Stimulated activated CD4-positive, alpha-beta T cell treated with anti-CD3 and anti-CD28 coated beads, Interleukin-1b, Interleukin-23, amount 100 ng/mL, for 24 hours (primary cell): ENCODE measurements around the gene FMO4.
"Not testable (repeated sequence)": the region's sequence is repeated elsewhere in the genome, so short reads cannot be mapped to it uniquely, and the experiment has no call there.

Experiments
- DNase-seq, 4 experiments: peaks; one replicate each; pipeline ENCODE4 v3.0.0-alpha.2; 2020; ENCODE audit warnings: low read depth in 4 of 4, low spot score in 1 of 4

The FMO4 gene

DNA sequence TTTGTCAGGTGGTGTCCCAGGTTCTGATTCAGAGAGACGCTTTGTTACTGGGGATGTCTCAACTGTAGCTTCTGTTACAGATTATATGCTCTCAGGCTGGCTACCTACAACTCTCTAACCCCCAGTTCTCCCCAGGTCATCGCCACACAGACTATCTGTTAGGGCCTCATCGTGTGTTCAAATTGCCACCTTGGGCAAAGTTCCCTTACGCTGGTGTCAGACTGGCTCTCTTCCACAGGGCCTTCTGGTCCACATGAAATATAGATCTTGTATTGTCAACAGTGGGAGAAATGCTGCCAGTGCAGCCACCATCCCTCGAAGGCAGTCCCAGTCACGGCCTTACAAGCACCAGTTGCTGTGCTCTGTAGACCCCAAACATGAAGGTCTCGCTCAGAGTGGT, 15.3 kb downstream of the FMO4 start:
- DNase-seq: no peak

- no peak for DNase-seq
These were observed 20.1 kb downstream of the FMO4 start for GRCh38 chr1:171334024-171334640.

DNA sequence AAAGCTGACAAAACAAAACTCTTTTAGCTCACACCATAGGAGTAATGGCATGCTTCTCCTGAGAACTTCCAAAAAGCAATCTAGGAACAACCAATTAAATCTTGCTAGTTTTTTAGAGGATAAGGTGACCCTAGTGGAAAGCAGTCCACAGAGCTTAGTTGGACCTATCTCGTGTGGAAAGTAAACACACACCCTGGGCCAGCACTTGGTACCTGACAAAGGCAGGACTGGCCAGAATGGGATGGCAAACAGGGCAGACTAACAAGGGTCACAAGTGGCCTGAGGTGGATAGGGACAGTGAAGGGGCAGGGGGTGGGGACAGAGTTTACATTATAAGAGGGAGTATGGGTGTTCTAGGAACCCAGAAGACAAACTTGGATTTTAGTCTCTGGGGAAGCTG, 22.0 kb downstream of the FMO4 start:
- DNase-seq: no peak

DNA sequence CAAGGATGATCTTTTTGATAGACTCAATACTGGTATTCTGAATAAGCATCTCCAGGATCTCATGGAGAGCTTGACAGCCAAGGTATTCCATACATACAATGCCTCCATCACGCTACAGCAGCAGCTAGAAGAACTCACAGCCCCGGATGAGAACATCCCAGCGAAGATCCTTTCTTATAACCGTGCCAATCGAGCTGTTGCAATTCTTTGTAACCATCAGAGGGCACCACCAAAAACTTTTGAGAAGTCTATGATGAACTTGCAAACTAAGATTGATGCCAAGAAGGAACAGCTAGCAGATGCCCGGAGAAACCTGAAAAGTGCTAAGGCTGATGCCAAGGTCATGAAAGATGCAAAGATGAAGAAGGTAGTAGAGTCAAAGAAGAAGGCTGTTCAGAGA, 25.4 kb downstream of the FMO4 start:
- not testable (repeated sequence) for DNase-seq

DNA sequence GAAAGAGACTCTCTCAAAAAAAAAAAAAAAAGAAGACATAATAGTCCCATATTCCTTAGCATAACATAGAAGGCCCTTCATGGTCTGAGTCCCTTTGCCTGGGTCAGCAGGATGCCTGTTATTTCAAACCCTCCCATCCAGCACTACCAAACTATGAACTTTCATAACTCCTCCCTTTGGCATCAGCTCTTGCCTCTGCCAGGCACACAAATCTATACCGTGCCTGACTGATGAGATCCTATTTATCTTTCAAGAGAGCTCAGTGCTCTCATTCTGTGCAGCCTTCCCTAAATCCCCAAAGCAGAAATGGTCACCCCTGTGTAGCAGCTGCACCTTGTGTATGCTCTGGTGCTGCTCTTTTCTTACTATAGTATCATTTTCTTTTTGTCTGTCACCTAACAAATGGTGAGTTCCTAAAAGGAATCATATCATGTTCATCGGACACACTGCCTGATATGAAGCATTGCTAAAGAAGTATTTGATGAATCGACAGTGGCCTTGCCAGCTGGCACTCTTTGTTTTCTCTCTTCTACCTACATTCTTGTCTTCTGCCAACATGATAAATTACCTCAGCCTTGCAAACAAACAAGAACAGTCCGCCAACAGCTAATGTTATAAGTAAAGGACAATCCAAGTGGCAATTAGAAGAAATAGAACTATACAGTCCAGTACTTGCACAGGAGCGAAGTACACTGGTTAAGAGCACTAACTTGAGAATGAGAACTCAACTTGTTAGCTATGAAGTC, 29.9 kb downstream of the FMO4 start:
- DNase-seq: no peak

GRCh38 chr1:171344473-171344820, 30.5 kb downstream of the FMO4 start:
- DNase-seq: no peak

- no peak for DNase-seq
These were observed 31.6 kb downstream of the FMO4 start for GRCh38 chr1:171345536-171345935.

DNA sequence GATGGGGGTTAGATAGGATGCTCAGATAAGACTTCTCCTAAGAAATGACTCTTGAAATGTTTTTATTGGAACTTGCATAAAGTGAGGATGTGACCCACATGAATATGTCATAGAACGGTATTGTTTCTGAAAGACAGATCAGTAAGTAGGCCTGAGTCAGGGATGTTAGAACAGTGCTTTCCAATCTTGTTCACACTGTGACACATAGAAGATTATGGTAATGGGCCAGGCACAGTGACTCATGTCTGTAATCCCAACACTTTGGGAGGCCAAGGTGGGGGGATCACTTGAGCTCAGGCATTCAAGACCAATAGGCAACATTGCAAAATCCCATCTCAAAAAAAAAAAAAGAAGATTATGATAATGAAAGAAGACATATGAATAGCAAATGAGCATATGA, 32.9 kb downstream of the FMO4 start:
- DNase-seq: no peak

GRCh38 chr1:171350594-171350993, 36.6 kb downstream of the FMO4 start:
- no peak for DNase-seq

DNA sequence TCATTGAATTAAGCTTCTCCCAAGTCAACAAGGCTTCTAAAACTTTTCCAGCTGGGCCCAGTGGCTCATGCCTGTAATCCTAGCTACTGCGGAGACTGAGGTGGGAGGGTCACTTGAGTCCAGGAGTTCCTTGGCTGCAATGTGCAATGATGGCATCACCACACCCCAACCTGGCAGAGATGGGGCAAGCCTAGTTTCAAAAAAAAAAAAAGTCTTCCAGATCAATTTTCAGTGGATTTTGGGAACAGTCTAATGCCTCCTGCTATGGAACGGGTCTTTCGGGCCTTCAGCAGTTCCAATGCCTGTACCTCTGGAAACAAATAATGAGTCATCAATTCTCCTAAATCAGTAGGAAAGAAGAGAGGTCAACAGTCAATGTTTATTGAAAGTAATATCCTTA, 38.0 kb downstream of the FMO4 start:
- no peak for DNase-seq

GRCh38 chr1:171352554-171352953, 38.6 kb downstream of the FMO4 start:
- DNase-seq: no peak

DNA sequence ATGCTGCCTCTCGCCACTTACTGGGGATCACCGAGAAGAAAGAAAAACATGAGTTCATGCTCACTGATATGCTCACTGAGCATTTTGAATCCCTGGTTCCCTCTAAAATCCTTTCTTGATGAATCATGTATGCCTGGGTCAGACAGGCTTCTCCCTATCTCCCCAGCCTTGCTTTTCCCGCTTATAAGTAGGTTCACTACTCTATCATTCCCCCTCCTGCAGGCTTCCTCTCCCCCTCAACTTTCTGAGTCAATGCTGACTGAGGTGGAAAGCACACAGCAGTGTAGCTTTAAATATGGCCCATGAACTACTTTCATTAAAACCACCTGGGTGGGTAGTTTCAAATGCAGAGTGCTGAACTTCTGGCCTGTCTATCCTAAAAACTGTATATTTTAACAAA, 41.7 kb downstream of the FMO4 start:
- no peak for DNase-seq

DNA sequence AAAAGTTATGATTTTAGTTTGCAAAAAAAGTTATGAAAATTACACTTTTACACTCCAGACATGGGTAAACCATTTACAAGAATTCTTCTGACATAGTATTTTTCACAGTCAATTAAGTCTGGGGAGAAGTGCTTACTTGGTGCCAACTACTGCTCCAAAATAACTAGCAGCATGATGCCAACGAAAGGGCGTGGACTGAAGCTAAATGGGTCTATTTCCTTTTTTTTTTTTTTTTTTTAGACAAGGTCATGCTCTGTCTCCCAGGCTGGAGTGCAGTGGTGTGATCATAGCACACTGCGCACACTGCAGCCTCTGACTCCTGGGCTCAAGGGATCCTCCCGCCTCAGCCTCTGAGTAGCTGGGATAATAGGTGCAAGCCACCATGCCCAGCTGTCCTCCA, 43.2 kb downstream of the FMO4 start:
- no peak for DNase-seq

DNA sequence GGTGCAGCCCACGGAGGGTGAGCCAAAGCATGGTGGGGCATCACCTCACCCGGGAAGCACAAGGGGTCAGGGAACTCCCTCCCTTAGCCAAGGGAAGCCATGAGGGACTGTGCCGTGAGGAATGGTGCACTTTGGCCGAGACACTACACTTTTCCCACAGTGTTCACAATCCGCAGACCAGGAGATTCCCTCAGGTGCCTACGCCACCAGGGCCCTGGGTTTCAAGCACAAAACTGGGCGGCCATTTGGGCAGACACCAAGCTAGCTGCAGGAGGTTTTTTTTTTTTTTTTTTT, 45.3 kb downstream of the FMO4 start:
- DNase-seq: not testable (repeated sequence)

- DNase-seq: not testable (repeated sequence)
These were observed 45.9 kb downstream of the FMO4 start for GRCh38 chr1:171359731-171360527.

DNA sequence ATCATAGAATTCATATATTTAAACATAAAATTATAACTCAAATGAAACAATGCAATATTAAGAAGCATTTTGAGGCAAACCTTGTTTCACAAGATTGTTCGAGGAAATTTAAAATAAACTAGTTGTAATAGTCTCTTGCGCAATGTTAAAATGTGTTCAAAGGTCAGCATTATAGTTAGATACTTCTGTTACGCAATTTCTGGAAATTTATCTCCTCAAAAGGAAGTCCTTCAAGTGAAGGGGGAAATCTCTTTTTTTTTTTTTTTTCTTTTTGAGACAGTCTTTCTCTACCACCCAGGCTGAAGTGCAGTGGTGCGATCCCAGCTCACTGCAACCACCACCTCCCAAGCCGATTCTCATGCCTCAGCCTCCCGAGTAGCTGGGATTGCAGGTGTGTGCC, 52.1 kb downstream of the FMO4 start:
- no peak for DNase-seq

DNA sequence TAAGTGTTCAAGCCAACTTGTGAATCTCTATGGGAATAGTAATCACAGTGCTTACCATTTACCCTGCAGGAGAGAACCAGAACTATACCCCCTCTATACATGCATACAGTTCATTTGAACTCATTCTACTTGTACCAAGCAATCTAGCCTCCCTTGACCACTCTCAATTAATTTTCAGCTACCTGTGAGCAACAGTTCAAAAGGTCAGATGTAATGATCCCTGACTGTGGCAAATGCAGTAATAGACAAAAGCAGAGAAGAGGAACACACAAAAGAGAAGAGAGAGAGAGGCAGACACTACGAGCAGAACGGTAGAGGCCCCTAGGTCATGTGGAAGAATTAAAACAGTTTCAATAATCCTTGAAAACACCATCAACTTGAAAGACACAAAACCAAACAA, 52.8 kb downstream of the FMO4 start:
- DNase-seq: no peak

DNA sequence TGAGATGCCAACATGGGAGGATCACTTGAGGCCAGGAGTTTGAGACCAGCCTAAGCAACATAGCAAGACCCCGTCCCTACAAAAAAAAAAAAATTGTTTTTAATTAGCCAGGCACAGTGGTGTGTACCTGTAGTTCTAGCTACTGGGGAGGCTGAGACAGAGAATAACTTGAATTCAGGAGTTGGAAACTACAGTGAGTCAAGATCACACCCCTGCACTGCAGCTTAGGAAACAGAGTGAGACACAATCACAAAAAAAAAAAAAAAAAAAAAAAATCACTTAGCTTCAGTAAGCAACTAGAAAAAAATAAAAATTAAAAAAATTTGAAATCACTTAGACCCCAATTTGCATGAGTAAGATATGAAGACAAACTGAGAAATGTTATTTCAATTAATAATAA, 53.5 kb downstream of the FMO4 start:
- no peak for DNase-seq

- DNase-seq: no peak
These were observed 58.6 kb downstream of the FMO4 start for GRCh38 chr1:171372418-171373084.

DNA sequence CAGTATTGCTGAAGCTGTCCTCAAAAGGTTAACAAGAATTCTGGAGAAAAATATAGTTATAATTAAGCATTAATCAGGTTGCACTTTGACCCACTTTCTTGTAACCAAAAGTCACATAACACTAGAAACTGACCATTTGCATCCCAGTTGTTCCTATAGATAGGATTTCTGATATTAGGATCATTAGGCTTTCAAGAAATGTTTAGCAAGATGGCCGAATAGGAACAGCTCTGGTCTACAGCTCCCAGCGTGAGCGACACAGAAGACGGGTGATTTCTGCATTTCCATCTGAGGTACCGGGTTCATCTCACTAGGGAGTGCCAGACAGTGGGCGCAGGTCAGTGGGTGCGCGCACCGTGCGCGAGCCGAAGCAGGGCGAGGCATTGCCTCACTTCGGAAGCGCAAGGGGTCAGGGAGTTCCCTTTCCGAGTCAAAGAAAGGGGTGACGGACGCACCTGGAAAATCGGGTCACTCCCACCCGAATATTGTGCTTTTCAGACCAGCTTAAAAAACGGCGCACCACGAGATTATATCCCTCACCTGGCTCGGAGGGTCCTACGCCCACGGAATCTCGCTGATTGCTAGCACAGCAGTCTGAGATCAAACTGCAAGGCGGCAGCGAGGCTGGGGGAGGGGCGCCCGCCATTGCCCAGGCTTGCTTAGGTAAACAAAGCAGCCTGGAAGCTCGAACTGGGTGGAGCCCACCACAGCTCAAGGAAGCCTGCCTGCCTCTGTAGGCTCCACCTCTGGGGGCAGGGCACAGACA, 59.6 kb downstream of the FMO4 start:
- DNase-seq: not testable (repeated sequence)

- DNase-seq: no peak
These were observed 65.9 kb downstream of the FMO4 start for GRCh38 chr1:171379846-171380245.
